Measurements from ENCODE around the gene WNT8B.

DNA sequence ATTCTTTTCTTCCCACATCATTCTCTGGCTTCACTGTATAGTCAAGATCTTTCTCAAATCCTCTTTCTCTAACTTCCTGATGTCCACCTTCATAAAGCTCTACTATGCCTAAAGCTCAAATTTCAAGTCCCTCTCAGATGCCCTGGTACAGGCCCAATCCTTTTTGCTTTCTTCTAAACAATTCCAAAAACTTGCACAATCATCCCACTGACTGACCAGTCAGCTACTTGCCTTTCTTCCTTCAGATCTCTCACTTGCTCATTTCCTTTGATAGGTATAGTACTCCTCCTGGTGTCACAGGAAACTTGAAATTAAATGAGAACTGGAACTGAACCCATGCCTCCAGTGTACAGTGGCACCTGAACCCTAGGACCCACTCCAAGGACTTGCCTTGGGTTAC is 38.6 kb downstream of the WNT8B start:
- TF ChIP-seq GATA2 (IDR thresholded peaks at IDR 0.05; ENCODE audit: low read depth, low read length) (no peak), GATA3 (IDR thresholded peaks at IDR 0.05; ENCODE audit: low read depth, low read length) (no peak)
